ENCODE measurements around the gene DCAF10. TPM values are rescaled to one million over a fixed set of nuclear protein-coding genes. Genes with fewer than 3 reads are reported as not detected.

DCAF10 gene
- polyA plus RNA-seq, 1 donor from 2014 or later = 23.3 TPM

- no peak overlapping the region for H3K9ac ChIP-seq (ENCODE audit: low read length)
- H3K27me3 ChIP-seq (ENCODE audit: insufficient read depth, low read depth, low read length) = no peaks in the 10 kb centered on the region
- peaks cover 5% of the 10 kb centered on the region for H3K36me3 ChIP-seq (ENCODE audit: insufficient read depth, low read length)
- no peaks in the 10 kb centered on the region for H3K9me2 ChIP-seq (ENCODE audit: insufficient read depth, low read length)
- no peaks in the 10 kb centered on the region for H3K9me3 ChIP-seq (ENCODE audit: low read length)
- H3K79me2 ChIP-seq (replicated peaks; ENCODE audit: insufficient read depth, low read length) = peaks cover 10% of the 10 kb centered on the region
- no peak overlapping the region for H3K4me2 ChIP-seq (ENCODE audit: low read length)
- H4K20me1 ChIP-seq (ENCODE audit: insufficient read depth) = no peaks in the 10 kb centered on the region
- H3K4me3 ChIP-seq (ENCODE audit: low read length) = no peak overlapping the region
- no peaks in the 10 kb centered on the region for H3F3A ChIP-seq (ENCODE audit: insufficient read depth, low read length, poor library complexity, severe bottlenecking)
- TF ChIP-seq MXI1 (conservative IDR thresholded peaks at IDR 0.05; ENCODE audit: poor library complexity, severe bottlenecking) (no peak), SMC3 (conservative IDR thresholded peaks at IDR 0.05; ENCODE audit: poor library complexity) (no peak), CTCF (IDR thresholded peaks at IDR 0.05; ENCODE audit: poor library complexity, severe bottlenecking) (no peak), EZH2 (IDR thresholded peaks at IDR 0.05; ENCODE audit: borderline replicate concordance, insufficient read depth, low read length, poor library complexity, severe bottlenecking) (no peak), POLR2AphosphoS5 (IDR thresholded peaks at IDR 0.05) (no peak)
- TF ChIP-seq, protein P1, sequence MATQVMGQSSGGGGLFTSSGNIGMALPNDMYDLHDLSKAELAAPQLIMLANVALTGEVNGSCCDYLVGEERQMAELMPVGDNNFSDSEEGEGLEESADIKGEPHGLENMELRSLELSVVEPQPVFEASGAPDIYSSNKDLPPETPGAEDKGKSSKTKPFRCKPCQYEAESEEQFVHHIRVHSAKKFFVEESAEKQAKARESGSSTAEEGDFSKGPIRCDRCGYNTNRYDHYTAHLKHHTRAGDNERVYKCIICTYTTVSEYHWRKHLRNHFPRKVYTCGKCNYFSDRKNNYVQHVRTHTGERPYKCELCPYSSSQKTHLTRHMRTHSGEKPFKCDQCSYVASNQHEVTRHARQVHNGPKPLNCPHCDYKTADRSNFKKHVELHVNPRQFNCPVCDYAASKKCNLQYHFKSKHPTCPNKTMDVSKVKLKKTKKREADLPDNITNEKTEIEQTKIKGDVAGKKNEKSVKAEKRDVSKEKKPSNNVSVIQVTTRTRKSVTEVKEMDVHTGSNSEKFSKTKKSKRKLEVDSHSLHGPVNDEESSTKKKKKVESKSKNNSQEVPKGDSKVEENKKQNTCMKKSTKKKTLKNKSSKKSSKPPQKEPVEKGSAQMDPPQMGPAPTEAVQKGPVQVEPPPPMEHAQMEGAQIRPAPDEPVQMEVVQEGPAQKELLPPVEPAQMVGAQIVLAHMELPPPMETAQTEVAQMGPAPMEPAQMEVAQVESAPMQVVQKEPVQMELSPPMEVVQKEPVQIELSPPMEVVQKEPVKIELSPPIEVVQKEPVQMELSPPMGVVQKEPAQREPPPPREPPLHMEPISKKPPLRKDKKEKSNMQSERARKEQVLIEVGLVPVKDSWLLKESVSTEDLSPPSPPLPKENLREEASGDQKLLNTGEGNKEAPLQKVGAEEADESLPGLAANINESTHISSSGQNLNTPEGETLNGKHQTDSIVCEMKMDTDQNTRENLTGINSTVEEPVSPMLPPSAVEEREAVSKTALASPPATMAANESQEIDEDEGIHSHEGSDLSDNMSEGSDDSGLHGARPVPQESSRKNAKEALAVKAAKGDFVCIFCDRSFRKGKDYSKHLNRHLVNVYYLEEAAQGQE (IDR thresholded peaks at IDR 0.05; ENCODE audit: borderline replicate concordance) = no peak
- H3K27ac ChIP-seq (ENCODE audit: low read length) = no peak overlapping the region
- H2AFZ ChIP-seq (ENCODE audit: low read depth, low read length) = no peak overlapping the region
Observed at GRCh38 chr9:37778534-37778933, 22.1 kb upstream of the DCAF10 start.

GRCh38 chr9:37784291-37784615 lies 16.3 kb upstream of the DCAF10 start:
- Histone ChIP-seq H3K9me2 (ENCODE audit: insufficient read depth, low read length) (no peaks in the 10 kb centered on the region), H3K9me3 (ENCODE audit: low read length) (no peaks in the 10 kb centered on the region), H3K27ac (ENCODE audit: low read length) (peak overlapping the region; percentile 78), H3F3A (ENCODE audit: insufficient read depth, low read length, poor library complexity, severe bottlenecking) (no peaks in the 10 kb centered on the region), H3K27me3 (ENCODE audit: insufficient read depth, low read depth, low read length) (no peaks in the 10 kb centered on the region), H3K4me3 (ENCODE audit: low read length) (peak overlapping the region; percentile 81), H3K79me2 (replicated peaks; ENCODE audit: insufficient read depth, low read length) (peaks cover 21% of the 10 kb centered on the region), H3K36me3 (ENCODE audit: insufficient read depth, low read length) (no peaks in the 10 kb centered on the region), H2AFZ (ENCODE audit: low read depth, low read length) (no peak overlapping the region), H3K4me2 (ENCODE audit: low read length) (peak overlapping the region; percentile 96), H4K20me1 (ENCODE audit: insufficient read depth) (no peaks in the 10 kb centered on the region), H3K9ac (ENCODE audit: low read length) (peak overlapping the region; percentile 83)
- TF ChIP-seq EP300 (conservative IDR thresholded peaks at IDR 0.05; ENCODE audit: poor library complexity, severe bottlenecking) (no peak), POLR2AphosphoS5 (IDR thresholded peaks at IDR 0.05) (no peak), TAF1 (IDR thresholded peaks at IDR 0.05; ENCODE audit: low read depth) (no peak), EZH2 (IDR thresholded peaks at IDR 0.05; ENCODE audit: borderline replicate concordance, insufficient read depth, low read length, poor library complexity, severe bottlenecking) (no peak), SMC3 (conservative IDR thresholded peaks at IDR 0.05; ENCODE audit: poor library complexity) (no peak), MXI1 (conservative IDR thresholded peaks at IDR 0.05; ENCODE audit: poor library complexity, severe bottlenecking) (no peak), CTCF (IDR thresholded peaks at IDR 0.05; ENCODE audit: poor library complexity, severe bottlenecking) (no peak), RAD21 (conservative IDR thresholded peaks at IDR 0.05) (no peak)
- TF ChIP-seq, protein P1 (IDR thresholded peaks at IDR 0.05; ENCODE audit: borderline replicate concordance) = no peak

All from neural cell (in vitro differentiated cells).